Measurements from ENCODE around the gene AURKAIP1. TPM values are rescaled to one million over a fixed set of nuclear protein-coding genes. Genes with fewer than 3 reads are reported as not detected.
"Not testable (repeated sequence)": the region's sequence is repeated elsewhere in the genome, so short reads cannot be mapped to it uniquely, and the experiment has no call there.

Gene AURKAIP1
- total and polyA plus RNA-seq, 9 of the 15 experiments (the other 6 are each of a cell fraction or from before 2014, with no cell fraction given), result 7.8 to 478 (median 92.0) TPM

DNA sequence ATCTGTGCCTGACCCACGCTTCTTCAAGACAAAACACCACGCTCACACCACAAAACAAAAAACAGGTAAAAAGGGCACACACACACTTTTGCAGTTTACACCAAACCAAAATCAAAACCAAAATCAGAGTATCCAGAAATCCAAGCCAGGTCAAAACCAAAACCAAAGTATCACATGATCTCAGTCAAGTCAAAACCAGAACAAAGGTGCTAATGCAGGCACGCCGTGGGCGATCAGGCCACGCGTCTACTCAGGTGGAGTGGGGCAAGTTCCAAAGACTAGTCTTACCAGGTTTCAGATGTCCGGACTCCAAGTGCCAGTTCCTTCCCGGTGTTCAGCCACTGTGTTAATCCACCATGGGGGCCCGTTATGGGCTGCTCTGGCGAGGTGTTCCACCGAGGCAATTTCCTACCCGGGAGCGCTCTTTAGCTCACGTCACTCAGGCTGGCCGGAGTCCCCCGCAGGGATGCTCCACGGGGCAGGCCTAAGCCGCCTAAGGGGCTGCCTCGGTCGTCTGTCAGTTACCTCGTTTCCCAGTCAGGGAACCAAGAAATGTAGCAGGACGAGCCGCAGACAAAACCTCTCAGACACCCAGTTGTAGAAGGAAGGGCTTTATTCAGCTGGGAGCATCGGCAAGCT, 42.9 kb upstream of the AURKAIP1 start:
- H3K9me1 ChIP-seq (ENCODE audit: control insufficient read depth, insufficient read depth, low read length); H3K9ac ChIP-seq (ENCODE audit: insufficient read depth in 1 of 2, low read depth in 2 of 2, low read length in 2 of 2); BruUV-seq (replicated peaks); H3K9me3 ChIP-seq (replicated peaks; ENCODE audit: control insufficient read depth, insufficient read depth, low read depth, low read length); H3K4me3 ChIP-seq; POLR2A ChIA-PET; H4K20me1 ChIP-seq (replicated peaks; ENCODE audit: control insufficient read depth, insufficient read depth, low read length); FAIRE-seq; H3K27ac ChIP-seq (ENCODE audit: extremely low read depth, low read depth, low read length); CTCF ChIA-PET (ENCODE audit: low intra/inter-chr PET ratio); intact Hi-C loops (cut with micrococcal nuclease); ATAC-seq; H3K27me3 ChIP-seq (ENCODE audit: control insufficient read depth in 2 of 2, insufficient read depth in 2 of 2, low read length in 2 of 2); DNase-seq (ENCODE audit: extremely low read depth in 1 of 4, low spot score in 3 of 4); in situ Hi-C loops (cut with MboI); H3K4me2 ChIP-seq (ENCODE audit: insufficient read depth, low read length); H3K79me2 ChIP-seq (ENCODE audit: control insufficient read depth, insufficient read depth, low read length); H3K36me3 ChIP-seq (ENCODE audit: control insufficient read depth, insufficient read depth, low read length); H2AFZ ChIP-seq (ENCODE audit: low read depth, low read length): not testable (repeated sequence)
- TF ChIP-seq, protein P1, sequence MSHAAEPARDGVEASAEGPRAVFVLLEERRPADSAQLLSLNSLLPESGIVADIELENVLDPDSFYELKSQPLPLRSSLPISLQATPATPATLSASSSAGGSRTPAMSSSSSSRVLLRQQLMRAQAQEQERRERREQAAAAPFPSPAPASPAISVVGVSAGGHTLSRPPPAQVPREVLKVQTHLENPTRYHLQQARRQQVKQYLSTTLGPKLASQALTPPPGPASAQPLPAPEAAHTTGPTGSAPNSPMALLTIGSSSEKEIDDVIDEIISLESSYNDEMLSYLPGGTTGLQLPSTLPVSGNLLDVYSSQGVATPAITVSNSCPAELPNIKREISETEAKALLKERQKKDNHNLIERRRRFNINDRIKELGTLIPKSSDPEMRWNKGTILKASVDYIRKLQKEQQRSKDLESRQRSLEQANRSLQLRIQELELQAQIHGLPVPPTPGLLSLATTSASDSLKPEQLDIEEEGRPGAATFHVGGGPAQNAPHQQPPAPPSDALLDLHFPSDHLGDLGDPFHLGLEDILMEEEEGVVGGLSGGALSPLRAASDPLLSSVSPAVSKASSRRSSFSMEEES (CRISPR knock-in tag; IDR thresholded peaks at IDR 0.05), result peak; percentile 52
- TF ChIP-seq HDAC2 (IDR thresholded peaks at IDR 0.05) (0 out of 2 replicates have a peak, but pooled peaks have one; percentile 50), HDAC1 (IDR thresholded peaks at IDR 0.05) (peak in 1 of 2 experiments; percentile 78; a peak in 2 of 4 replicates), KDM1A (IDR thresholded peaks at IDR 0.05) (peak; percentile 97 to 98)
- 66% methylated on average over 24 of the region's 25 CpGs for WGBS (ENCODE audit: insufficient coverage, low coverage, missing lambda C conversion rate)
- peaks cover 3 to 25% of the 10 kb centered on the region in 2 experiments; a peak in 4 of 5 replicates for H3K4me1 ChIP-seq (replicated peaks in 1 of 2; ENCODE audit: control insufficient read depth in 2 of 2, insufficient read depth in 2 of 2, low read length in 2 of 2)

Measured in K562 (cell line).